ENCODE results near the gene FOXL2NB. TPM values are rescaled to one million over a fixed set of nuclear protein-coding genes. Genes with fewer than 3 reads are reported as not detected.

The FOXL2NB gene
- total and polyA plus RNA-seq, 2 of the 13 experiments (the other 11 are each of a cell fraction or from before 2014, with no cell fraction given): not detected

GRCh38 chr3:138915503-138916498, 31.2 kb upstream of the FOXL2NB start (continued):
- TF ChIP-seq ZNF512B (CRISPR knock-in tag; IDR thresholded peaks at IDR 0.05; ENCODE audit: borderline replicate concordance) (no peak; the same call in 1 of the 2 replicates), CENPBD1 (CRISPR knock-in tag; IDR thresholded peaks at IDR 0.05; ENCODE audit: borderline replicate concordance, low read depth) (no peak), ZNF124 (CRISPR knock-in tag; IDR thresholded peaks at IDR 0.05) (no peak), CBX2 (IDR thresholded peaks at IDR 0.05; ENCODE audit: low read depth, low read length) (no peak), CBX2 (CRISPR knock-in tag; IDR thresholded peaks at IDR 0.05; ENCODE audit: low read depth) (no peak), ZNF280B (CRISPR knock-in tag; IDR thresholded peaks at IDR 0.05; ENCODE audit: borderline replicate concordance) (peak; percentile 70), MBD4 (IDR thresholded peaks at IDR 0.05; ENCODE audit: borderline replicate concordance, low read length) (no peak), YY1 (IDR thresholded peaks at IDR 0.05; ENCODE audit: insufficient read depth, insufficient replicate concordance, low read depth, low read length) (peak; percentile 83), ZNF329 (CRISPR knock-in tag; IDR thresholded peaks at IDR 0.05; ENCODE audit: low read depth) (0 out of 2 replicates have a peak, but pooled peaks have one; percentile 65), POGZ (CRISPR knock-in tag; IDR thresholded peaks at IDR 0.05) (0 out of 2 replicates have a peak, but pooled peaks have one; percentile 34), TBL1XR1 (IDR thresholded peaks at IDR 0.05; ENCODE audit: borderline replicate concordance, low read length, partially characterized antibody) (peak; percentile 50), TSC22D2 (CRISPR knock-in tag; IDR thresholded peaks at IDR 0.05; ENCODE audit: borderline replicate concordance) (no peak), PAX8 (CRISPR knock-in tag; IDR thresholded peaks at IDR 0.05; ENCODE audit: borderline replicate concordance) (no peak), ZNF333 (CRISPR knock-in tag; IDR thresholded peaks at IDR 0.05; ENCODE audit: borderline replicate concordance) (no peak; the same call in 1 of the 2 replicates), ZNF572 (CRISPR knock-in tag; IDR thresholded peaks at IDR 0.05) (peak; percentile 94; the same call in 1 of the 2 replicates), ARID5B (CRISPR knock-in tag; IDR thresholded peaks at IDR 0.05) (no peak; the same call in 1 of the 2 replicates), YEATS2 (CRISPR knock-in tag; IDR thresholded peaks at IDR 0.05; ENCODE audit: borderline replicate concordance) (no peak), ONECUT2 (CRISPR knock-in tag; IDR thresholded peaks at IDR 0.05) (no peak), ZNF75D (CRISPR knock-in tag; IDR thresholded peaks at IDR 0.05; ENCODE audit: borderline replicate concordance) (no peak)

All from HepG2 (cell line).